ENCODE data around the gene RBBP8NL.

RBBP8NL gene, protein sequence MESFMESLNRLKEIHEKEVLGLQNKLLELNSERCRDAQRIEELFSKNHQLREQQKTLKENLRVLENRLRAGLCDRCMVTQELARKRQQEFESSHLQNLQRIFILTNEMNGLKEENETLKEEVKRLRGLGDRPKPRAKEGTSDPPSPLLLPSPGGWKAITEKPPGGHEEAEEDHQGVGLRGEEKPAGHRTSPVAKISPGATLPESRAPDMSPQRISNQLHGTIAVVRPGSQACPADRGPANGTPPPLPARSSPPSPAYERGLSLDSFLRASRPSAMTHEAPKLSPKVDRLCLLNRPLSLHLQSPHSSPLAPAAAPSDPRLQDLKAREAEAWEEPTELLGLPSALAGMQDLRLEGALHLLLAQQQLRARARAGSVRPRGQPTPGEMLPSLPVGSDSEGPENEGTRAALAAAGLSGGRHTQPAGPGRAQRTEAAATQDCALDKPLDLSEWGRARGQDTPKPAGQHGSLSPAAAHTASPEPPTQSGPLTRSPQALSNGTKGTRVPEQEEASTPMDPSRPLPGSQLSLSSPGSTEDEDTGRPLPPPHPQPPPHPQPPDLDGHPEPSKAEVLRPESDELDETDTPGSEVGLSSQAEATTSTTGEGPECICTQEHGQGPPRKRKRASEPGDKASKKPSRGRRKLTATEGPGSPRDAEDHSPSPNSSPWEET

DNA sequence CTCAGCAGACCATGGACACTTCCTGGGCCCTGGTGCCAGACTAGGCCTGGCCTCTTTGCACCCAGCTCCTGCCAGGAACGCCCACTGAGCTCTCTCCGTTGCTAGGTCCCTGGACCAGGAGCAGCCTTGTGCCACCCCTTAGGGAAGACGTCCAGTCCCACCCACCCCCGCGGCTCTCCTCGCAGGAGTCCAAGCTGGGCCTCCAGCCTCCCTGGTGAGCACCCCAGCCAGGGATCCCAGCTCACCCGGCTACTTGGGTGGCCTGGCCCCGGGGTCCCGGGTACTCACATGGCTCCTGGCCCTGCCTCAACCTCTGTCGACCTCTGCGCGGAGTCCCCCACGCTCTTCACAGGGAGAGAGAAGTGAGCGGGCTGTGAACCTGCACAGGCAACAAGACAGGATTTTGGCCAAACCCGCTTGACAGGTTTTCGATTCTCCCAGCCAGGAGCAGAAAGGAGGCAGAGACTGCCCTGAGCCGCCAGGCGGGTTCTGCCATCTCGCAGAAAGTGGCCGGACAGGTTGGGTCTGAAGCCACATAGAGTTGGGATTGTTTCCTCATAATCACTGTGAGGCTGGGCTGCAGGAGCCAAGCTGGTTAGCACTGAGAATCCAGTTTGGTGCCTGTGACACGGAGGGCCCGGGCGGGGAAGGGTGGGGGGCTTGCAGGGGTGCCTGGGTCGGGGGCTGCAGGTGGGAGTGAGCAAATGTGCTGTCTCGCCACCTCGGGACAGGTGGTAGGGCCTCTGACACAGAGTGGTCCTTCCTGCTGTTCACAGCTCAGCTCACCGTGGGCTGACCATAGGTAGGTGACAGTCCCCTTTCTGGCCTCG lies at the start of gene RBBP8NL:
Gene RBBP8NL (minus strand): TSS at position 368 of the 830 bp plus-strand sequence. CDS start 7,892 bp downstream, outside the sequence.
- no peak for DNase-seq (ENCODE audit: low read depth)

DNA sequence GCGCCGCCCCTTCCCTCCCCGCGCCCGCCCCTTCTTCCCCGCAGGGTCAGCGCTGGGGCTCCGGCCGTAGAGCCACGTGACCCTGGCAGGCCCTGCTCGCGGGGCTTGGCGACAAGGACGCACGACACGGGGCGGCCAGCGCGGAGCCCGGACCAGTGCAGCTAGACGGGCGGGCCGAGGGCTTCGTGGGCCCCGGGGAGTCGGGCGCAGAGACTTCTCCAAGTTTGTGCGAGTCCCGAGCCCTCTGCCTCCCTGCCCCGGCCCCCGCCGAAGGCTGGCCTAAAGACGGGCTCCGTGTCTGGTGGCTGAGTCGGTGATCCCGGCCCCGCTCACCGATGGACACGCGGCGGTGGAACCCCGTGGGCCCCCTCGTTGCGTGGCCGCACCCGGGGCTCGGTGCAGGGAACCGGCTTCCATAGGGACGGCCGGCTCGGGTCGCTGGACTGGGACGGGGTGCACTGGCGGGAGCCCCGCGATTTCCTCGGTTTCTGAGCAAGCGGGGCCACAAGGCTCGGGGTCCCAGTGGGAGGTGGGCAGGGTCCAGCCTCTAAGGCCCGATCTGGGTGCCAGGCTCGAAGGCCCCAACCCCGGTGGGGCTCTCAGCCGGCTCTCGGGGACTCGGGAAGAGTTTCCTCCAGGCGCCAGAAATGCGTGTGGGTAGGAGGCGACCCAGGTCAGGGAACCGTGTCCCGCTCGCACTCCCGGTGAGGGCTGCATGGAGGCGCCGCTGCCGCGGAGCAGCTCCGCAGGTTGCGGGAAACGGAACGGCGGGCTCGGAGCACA lies 48.9 kb upstream of the RBBP8NL start:
- DNase-seq (ENCODE audit: low read depth): no peak

DNA sequence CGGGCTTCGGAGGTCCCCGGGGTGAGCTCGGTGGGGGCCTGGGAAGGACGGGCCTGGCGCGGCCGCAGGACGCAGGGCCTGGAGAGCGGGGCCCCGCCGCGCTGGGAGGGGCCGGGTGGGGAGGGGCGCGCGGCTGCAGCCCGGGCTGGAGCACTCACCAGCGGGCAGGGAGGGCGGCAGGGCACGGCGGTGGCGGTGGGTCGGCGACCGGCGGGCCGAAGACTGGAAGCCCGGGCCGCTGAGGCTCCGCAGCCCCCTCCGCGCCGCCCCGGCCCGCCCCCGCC lies 48.4 kb upstream of the RBBP8NL start, which contains the start of gene GATA5:
Gene GATA5 (minus strand): TSS at position 224 of the 284 bp plus-strand sequence. CDS start 474 bp downstream, outside the sequence.
- DNase-seq (ENCODE audit: low read depth): no peak

DNA sequence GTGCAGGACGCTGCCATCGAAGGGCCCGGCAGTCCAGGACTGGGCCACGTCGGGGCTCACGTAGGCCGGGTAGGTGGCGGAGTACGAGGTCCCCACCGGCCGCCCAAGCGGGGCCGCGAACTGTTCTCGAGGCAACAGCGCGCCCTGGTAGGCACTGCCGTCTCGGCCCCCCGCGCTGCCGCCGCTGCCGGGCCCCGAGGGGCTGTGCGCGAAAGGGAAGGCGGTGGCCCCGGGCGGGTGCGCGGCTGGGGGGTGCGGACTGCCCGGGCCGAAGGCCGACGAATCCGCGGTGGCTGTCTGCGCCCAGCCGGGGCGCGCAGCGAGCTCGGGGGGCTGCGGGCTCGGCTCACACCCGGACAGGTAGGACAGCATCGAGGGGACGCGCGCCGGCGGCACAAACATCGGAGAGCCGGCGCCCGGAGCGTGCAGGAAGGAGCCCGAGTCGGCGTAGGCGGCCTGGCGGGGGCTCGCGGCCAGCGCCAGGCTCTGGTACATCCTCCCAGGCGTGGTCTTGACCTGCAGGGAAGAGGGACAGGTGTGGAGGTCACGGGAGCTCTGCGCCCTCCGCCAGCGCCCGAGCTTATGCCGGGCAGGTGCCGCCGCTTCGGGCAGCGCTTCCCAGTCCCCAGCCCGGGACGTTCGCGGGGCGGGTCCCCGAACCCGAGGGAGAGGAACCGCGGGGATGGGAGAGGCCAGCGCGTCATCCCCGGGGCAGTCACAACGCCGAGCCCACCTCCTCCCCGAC lies 47.9 kb upstream of the RBBP8NL start:
- DNase-seq (ENCODE audit: low read depth): no peak

DNA sequence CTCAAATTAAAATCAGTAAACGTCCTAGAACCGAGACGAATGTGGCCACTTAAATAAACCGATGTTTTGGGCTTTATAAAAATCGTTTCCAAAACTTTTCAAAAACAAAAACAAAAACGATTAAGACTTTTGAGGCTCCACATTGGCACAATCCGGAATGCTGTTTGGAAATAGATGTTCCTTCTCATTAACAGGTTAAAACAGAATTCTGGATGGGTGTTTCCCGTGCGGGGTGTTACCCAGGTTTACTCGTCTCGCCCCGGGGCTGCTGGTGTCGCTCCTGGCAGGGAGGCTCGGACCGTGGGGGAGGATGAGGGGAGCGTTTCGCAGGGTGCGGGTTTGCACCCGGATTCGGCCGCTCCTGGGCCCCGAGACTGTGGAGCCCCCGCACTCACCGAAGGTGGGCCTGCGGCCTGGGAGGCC lies 47.3 kb upstream of the RBBP8NL start:
- DNase-seq (ENCODE audit: low read depth): no peak

DNA sequence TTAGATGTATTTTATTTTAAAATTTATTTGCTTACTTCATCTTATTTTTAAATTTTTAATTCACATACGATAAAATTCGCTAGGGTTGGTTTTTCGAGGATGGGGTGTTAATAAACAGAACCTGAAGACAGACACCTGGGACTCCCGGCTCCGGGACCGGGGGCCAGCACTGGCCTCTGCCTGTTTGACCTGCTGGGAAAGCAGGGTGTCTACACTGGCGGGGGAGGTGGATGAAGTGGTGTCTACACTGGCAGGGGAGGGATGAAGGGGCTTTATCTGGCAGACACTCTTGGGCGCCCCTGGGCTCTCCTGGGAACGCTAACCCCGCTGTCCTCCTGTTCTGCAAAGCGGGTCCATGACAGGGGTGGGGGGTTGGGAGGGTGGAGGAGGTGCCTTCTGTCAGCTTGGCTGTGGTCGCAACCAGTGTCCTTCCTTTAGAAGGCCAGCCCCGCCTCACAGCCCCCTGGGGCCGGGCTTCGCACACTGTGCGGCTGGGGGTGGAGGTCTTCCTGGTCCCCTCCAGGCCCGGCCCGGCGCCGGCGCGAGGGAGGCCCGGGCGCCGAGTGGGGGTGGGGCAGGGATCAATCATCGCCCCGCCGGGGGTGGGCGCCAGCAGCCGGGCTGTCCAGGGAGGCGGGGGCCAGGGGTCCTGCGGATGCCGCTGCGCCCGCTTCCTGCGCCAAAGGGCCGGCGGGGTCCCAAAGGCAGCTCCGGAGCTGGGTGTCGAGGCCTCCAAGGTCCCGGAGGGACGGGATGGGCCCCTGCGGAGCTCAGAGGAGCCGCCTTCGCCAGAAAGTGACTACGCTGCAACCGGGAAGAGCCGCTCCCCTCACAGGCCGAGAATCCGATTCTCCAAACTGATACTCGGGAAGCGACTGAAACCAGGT lies 46.6 kb upstream of the RBBP8NL start:
- DNase-seq (ENCODE audit: low read depth): no peak

DNA sequence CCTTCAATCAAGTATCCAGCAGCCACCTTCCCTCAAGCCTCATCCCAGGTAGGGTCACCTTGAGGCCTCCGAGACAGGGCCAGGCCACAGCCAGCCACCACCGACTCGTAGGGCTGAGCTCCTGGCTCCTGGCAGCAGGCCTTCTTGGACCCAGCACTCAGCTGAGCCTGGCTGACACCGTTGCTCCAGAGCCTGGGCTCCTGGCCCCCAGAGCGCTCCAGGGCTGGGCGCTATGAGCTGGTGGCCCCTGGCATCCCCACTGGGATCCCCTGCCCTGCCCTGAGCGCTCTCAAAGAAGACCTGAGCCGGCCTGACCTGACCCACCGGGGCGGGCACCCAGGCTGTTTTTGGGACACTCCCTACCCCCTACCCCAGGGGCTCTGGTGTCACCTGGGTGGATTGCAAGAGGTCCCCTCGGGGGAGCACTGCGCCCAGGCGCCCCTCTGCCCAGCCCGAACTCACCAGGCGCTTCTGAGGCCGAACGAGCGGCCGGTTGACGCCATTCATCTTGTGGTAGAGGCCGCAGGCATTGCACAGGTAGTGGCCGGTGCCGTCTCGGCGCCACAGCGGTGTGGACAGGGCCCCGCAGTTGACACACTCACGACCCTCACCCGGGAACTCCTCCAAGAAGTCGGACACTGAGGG lies 45.7 kb upstream of the RBBP8NL start:
- DNase-seq (ENCODE audit: low read depth): no peak

DNA sequence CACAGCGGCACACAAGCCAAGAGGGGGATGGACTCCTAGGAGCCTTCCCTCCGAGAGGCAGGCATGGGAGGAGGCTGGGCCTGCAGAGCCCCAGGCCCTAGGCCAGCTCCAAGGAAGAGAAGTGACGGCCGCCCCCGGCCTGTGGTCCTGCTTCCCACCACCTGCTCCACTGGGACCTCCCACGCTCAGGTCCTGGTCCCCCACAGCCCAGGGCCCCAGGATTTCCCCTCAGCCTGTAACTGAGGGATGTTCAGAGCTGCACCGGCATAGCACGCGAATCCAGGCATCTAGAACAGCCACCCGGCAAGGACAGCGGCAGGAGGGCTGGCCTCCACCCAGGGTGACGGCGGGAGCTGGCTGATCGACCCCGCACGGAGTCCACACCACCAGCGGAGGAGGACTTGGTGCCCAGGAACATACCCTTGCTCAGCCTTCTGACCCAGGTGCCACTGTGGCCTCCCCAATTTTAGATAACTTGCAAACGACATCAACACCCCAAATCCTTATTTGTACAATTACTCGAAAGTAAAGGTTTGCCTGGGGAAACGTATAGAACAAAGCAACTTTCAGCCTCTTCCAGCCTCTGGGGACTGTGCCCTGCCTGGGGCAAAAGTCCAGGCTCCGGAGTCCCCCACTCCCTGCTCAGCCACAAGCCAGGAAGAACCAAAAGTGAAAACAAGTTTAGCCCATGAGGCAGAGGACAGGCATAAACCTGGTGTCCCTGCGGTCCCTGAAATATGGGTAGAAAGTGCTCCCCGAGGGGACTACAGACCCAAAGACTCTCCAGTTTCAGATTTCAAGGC lies 45.0 kb upstream of the RBBP8NL start:
- DNase-seq (ENCODE audit: low read depth): no peak

DNA sequence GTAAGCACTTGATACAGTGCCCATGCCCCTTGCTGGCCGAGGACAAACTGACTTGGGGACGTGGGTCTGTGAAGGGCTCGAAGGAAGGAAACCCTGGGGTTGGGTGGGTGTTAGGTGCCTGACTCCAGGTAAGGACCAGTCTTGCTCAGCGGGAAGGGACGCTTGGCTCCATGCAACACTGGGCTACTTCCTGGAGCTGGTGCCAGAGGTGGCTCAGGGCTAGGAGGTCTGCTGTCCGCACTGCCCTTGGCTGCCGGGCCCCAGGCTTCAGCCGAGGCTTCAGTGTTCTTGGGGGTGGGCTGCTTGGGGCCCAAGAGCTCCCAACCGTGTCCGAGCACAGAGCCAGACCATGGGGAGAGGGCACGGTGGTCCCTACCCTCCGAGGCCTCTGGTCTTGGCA lies 43.1 kb upstream of the RBBP8NL start:
- no peak for DNase-seq (ENCODE audit: low read depth)

DNA sequence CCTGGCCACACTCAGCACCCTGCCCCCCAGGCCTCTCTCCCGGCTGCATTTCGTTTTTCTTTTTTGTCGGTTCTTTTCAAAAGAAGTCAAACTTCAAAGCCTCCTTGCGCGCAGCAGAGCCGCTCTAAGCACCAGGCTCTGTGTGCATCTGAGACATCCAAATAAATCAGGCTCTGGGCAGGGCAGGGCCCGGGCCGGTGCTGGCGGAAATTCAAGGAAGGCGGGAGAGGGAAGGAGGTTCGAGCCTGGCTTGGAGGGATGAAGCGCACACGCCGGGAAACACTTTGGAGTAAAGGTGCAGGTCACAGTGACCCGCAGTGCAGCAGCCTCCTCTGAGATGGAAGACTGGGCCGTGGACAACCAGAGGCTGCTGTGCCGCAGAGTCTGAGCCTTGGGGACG lies 42.7 kb upstream of the RBBP8NL start:
- DNase-seq (ENCODE audit: low read depth): no peak

DNA sequence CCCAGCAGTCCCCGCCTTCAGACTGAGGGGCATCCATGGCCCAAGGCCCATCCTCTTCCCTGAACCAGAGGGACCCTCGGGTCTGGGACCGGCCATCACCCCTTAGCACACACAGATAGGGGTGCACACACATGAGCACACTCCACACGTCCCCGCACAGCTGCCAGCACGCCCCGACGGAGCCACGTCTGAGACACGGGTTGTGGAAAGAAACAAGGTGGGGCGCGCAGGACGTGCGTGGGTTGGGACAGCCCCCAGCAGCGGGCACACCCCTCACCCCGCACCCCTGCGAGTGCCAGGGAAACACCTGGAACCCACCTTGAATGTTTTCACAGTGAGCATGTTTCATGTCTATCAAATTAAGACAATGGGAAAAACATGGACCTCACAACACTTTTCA lies 42.0 kb upstream of the RBBP8NL start:
- DNase-seq (ENCODE audit: low read depth): no peak

DNA sequence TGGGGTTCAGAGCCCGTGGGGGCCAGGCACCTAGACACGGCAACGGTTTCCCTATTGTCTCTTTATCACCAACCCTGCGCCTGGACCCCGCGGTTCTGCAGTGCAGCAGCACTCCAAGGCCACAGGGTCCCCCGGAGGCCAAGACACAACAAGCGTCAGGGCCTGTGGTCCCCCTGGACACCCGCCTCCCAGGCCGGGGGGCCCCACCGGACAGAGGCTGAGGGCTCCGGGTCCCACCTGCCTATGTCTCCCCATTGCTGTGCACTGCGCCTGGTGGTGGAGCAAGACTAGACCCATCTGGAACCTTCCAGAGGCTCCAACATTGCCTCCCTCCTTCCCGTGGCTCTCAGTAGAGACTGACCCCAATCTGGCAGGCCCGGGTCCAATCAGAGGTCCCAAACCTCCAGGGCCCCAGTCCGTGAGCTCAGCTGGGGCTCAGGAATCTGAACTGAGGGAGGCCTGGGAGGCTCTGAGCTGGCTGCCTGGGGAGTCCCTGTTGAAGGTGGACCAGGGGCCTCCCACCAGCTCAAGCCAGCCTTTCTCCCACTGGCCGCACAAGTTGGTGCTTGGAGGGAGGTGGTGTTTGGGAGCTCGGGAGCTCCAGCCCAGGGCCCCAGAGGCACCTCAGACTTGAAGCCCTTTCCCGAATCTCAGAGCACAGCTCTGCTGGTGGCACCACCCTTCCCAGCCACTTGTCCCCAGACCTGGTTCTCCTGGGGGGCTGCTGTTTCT lies 39.6 kb upstream of the RBBP8NL start:
- no peak for DNase-seq (ENCODE audit: low read depth)

DNA sequence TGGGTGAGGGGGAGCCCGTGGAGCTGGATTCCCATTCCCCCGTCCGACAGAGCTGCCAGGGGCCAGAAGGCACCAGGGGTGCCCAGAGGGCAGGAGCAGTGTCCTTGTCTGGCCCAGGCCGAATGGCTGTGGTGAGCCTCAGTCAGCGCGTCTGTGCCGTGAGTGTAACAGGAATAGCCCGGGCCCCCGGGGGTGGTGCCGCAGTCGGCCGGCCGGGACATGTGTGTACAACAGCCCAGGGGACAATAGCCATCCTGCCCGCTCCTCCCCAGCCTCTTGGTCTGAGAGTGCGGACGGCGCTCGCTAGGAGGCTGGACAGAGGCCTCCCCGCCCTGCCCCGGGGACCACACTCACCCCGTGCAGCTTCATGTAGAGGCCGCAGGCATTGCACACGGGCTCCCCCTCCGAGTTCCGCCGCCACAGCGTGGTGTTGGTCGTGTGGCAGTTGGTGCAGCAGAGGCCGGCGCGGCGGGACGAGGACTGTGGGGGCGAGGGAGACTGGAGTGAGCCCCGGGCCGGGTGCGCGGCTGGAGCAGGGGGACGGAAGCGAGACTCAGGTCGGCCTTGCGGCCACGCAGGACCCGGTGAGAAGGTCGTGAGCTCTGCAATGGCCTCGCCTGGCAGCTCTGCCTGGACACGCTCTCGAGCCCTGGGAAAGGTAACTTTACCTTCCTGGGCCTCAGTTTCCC lies 38.9 kb upstream of the RBBP8NL start:
- no peak for DNase-seq (ENCODE audit: low read depth)

DNA sequence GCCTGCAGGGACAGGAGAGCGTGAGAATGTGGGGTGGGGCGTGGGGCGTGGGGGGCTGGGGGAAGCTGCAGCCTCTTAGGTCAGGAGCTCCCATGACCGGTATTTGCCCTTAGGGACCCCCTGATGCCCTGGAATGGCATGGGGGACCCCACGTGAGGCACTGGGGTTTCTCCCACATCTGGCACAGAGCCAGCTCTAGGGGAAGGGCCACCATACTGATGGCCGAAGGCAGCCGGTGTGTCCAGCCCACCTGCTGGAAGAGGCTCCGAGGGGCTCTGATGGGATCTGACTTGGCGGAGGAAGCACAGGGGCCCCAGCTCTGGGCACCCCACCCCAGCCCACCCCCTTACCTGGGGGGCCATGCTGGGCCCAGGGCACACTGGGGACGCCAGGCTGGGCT lies 37.7 kb upstream of the RBBP8NL start:
- no peak for DNase-seq (ENCODE audit: low read depth)

DNA sequence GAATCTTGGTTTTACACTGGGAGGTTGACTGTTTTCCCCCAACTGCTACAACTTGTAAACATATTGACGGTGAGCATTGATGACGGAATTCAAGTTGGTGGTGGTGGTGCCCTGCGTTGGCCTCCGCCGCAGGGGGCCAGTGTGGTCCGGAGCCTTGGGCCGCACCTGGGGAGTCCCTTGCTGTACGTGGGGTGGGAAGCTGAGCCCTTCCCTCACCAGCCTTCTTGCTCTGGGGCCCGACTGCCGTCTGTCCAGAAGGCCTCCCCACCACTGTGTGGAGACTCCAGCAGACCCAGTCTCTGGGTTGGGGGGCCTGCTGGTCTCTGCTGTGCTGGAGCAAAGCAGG lies 37.1 kb upstream of the RBBP8NL start:
- DNase-seq (ENCODE audit: low read depth): no peak

DNA sequence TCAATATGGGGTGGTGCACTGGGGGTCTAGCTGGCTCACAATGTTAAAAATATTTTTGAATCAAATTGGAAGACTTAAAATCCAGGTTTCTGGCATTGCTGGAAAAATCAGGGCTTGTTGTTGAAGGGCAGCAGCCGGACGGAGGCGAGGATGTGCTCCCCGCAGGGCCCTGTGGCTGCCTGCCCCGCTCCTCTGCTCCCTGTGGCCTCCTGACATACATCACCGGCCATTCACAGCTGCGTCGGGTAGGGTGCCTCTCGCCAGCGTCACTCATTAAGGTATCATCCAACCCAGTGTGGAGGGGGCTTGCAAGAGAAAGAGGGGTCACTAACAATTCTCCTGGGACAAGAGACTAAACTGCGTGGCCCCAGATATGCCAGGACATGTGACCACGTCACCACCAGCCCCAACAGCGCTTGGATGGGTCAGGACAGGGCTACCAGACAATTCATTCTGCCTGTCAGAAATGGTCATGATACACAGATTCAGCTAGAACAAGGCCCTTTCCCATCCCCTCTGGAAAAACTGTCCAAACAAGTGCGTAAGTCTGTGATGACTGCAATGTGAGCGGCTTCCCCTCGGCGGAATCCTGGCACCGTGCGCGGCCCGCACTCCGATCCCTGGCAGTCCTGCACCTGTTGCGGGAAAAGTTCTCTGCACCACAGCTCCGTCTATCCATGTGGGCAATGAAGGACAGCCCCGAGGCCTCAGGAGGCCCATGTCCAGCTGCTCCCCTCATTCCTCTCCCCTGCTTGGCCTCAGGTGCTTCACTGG lies 36.5 kb upstream of the RBBP8NL start:
- DNase-seq (ENCODE audit: low read depth): no peak

All from fibroblast of the conjunctiva (primary cell).